Transverse colon (tissue), 4 donors: Measurements from ENCODE around the gene PRKCZ. TPM values are rescaled to one million over a fixed set of nuclear protein-coding genes. Genes with fewer than 3 reads are reported as not detected.

ENCODE experiments used
- DNase-seq: peaks from one replicate; pipeline ENCODE4 v3.0.0-alpha.2; 2019
- H3K27ac ChIP-seq, 4 donors: fragments of 200-600 bp; sonication (generic); 2 replicates each; pipeline ENCODE4 v1.5.1; 2016 to 2018; ENCODE audit warnings: inconsistent platforms in 4 of 4
- H3K27me3 ChIP-seq: fragments of 200-600 bp; sonication (generic); 2 replicates; pipeline ENCODE4 v1.5.1; 2017; ENCODE audit warnings: inconsistent platforms
- H3K36me3 ChIP-seq, 4 donors: fragments of 200-600 bp; sonication (generic); 2 replicates each; pipeline ENCODE4 v1.5.1; 2017 to 2019; ENCODE audit warnings: inconsistent platforms in 4 of 4
- H3K4me1 ChIP-seq, 4 donors: fragments of 200-600 bp; sonication (generic); 2 replicates each; pipeline ENCODE4 v1.5.1; 2017 to 2020; ENCODE audit warnings: inconsistent platforms in 4 of 4
- H3K4me3 ChIP-seq, 4 donors: fragments of 200-600 bp; sonication (generic); 1 replicate in 1 of 4; 2 replicates in 3 of 4; pipeline versions ENCODE4 v1.5.1 to v1.6.1; 2017 to 2019; ENCODE audit warnings: inconsistent platforms in 4 of 4
- H3K9me3 ChIP-seq, 2 donors: fragments of 200-600 bp; sonication (generic); 2 replicates each; pipeline ENCODE4 v1.5.1; 2017 to 2019; ENCODE audit warnings: inconsistent platforms in 2 of 2
- CTCF ChIP-seq, 5 experiments: fragments of 200-600 bp in 3 of 5; fragments of 450-650 bp in 2 of 5; sonication (generic) in 3 of 5; IDR thresholded peaks; 1 replicate in 2 of 5; 2 replicates in 3 of 5; pipeline ENCODE4 v1.5.1; 2016 to 2017; ENCODE audit warnings: antibody characterized with exemption in 5 of 5, inconsistent platforms in 3 of 5, mild to moderate bottlenecking in 2 of 5, moderate library complexity in 1 of 5
- EP300 ChIP-seq: sonication (generic); formaldehyde crosslinking; IDR thresholded peaks from one replicate; pipeline ENCODE4 v1.6.1; 2017; ENCODE audit warnings: antibody characterized with exemption, low read depth
- POLR2A ChIP-seq: fragments of 450-650 bp; IDR thresholded peaks from one replicate; pipeline ENCODE4 v1.6.1; 2016; ENCODE audit warnings: antibody characterized with exemption, mild to moderate bottlenecking, moderate library complexity
- POLR2AphosphoS5 ChIP-seq, 3 donors: sonication (generic); formaldehyde crosslinking; IDR thresholded peaks; one replicate each; pipeline ENCODE4 v1.6.1; 2016; ENCODE audit warnings: antibody characterized with exemption in 3 of 3
- WGBS, 2 donors: methylation state at CpG; one replicate each; pipeline ENCODE4 v1.1.5; 2018; ENCODE audit warnings: low coverage in 1 of 2; 5-methylcytosine and 5-hydroxymethylcytosine counted together
- in situ Hi-C, 4 donors: fragments of 200-750 bp; cut with MboI; loops; one replicate each; pipeline versions ENCODE4 v1.15.0 to v1.15.1; 2017; ENCODE audit warnings: low sequenced_read_pairs in 3 of 4, low pct_ligation_motif_present in 1 of 4, low pct_unique_long_range_greater_than_20kb in 1 of 4
- intact Hi-C: fragments of 100-400 bp; cut with DNase I; formaldehyde crosslinking; loops from one replicate; pipeline ENCODE4 v1.15.1; 2023; ENCODE audit warnings: low total_unique reads
- total RNA-seq, 4 donors: library from RNA; depleted of rRNA; stranded (reverse); fragments of >200 nt; gene quantifications; one replicate each; pipeline ENCODE4 v1.1.0, GENCODE V29; 2016

PRKCZ gene
- total RNA-seq, 4 donors from 2014 or later, result 48.6 to 96.7 (median 54.4) TPM

- Histone ChIP-seq H3K9me3 (no peaks in the 10 kb centered on the region), H3K27me3 (no peaks in the 10 kb centered on the region), H3K4me3 (no peak overlapping the region), H3K27ac (no peak overlapping the region), H3K4me1 (no peaks in the 10 kb centered on the region), H3K36me3 (no peaks in the 10 kb centered on the region)
- DNase-seq, result no peak
- in situ Hi-C loops, result no loop called here
- TF ChIP-seq EP300, result no peak
- TF ChIP-seq POLR2AphosphoS5 (IDR thresholded peaks at IDR 0.05), result no peak
- TF ChIP-seq CTCF (IDR thresholded peaks at IDR 0.05), result no peak
- no peak for TF ChIP-seq POLR2A
- WGBS, 2 donors, result 92 to 100% methylated on average over 1 to 6 of the region's 6 CpGs
- intact Hi-C loops, result no loop called here
Measured at GRCh38 chr1:2155788-2156187, 105.6 kb downstream of the PRKCZ start.

DNA sequence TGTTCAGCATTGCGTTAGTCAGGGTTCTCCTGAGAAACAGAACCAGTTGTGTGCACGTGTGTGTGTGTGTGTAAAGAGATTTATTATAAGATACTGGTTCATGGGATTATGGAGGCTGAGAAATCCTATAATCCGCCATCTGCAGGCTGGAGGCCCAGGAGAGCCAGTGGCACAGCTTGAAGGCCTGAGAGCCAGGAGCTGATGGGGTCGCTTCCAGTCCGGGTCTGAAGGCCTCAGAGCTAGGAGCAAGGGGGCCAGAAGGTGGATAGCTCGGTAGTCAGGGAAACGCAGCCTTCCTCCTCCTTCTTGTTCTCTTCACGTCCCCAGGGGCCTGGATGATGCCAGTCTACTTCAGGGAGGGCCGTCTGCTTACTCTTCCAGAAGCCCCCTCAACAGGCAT is 106.7 kb downstream of the PRKCZ start:
- in situ Hi-C loops, result no loop called here
- Histone ChIP-seq H3K4me1 (no peaks in the 10 kb centered on the region), H3K4me3 (no peak overlapping the region), H3K27me3 (no peaks in the 10 kb centered on the region), H3K27ac (no peak overlapping the region), H3K9me3 (no peaks in the 10 kb centered on the region), H3K36me3 (no peaks in the 10 kb centered on the region)
- 93 to 100% methylated on average over 1 to 9 of the region's 9 CpGs for WGBS, 2 donors
- intact Hi-C loops, result no loop called here
- TF ChIP-seq POLR2A, result no peak
- no peak for TF ChIP-seq EP300
- TF ChIP-seq CTCF (IDR thresholded peaks at IDR 0.05), result no peak
- TF ChIP-seq POLR2AphosphoS5 (IDR thresholded peaks at IDR 0.05), result no peak
- no peak for DNase-seq

DNA sequence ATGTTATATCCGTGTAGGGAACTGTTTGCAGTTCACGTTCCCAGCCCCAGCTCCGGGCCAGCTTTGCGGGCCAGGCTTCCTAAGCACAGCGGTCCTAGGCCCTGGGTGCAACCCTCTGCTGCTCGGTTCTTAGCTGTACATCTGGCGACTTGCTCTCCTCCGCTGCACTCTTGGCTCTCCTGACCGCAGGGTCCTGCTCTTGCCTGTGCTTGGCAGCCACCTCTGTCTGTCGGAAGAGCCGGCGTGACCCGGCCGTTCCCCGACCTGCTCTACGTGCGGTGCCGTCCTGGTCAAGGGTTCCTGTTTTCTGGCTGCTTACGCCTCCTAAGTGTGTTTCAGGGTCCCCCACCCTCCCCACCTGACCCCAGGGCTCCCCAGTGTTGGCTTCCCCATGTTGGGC is 107.6 kb downstream of the PRKCZ start:
- H3K27ac ChIP-seq, result no peak overlapping the region
- no peak overlapping the region for H3K4me3 ChIP-seq
- no peaks in the 10 kb centered on the region for H3K36me3 ChIP-seq
- no peaks in the 10 kb centered on the region for H3K9me3 ChIP-seq
- no peak for DNase-seq
- intact Hi-C loops (no loop called here), in situ Hi-C loops (no loop called here)
- TF ChIP-seq POLR2A (no peak), POLR2AphosphoS5 (IDR thresholded peaks at IDR 0.05) (no peak), CTCF (IDR thresholded peaks at IDR 0.05) (no peak), EP300 (no peak)
- H3K4me1 ChIP-seq, result no peaks in the 10 kb centered on the region
- no peaks in the 10 kb centered on the region for H3K27me3 ChIP-seq
- 73 to 94% methylated on average over 8 to 19 of the region's 19 CpGs for WGBS, 2 donors

DNA sequence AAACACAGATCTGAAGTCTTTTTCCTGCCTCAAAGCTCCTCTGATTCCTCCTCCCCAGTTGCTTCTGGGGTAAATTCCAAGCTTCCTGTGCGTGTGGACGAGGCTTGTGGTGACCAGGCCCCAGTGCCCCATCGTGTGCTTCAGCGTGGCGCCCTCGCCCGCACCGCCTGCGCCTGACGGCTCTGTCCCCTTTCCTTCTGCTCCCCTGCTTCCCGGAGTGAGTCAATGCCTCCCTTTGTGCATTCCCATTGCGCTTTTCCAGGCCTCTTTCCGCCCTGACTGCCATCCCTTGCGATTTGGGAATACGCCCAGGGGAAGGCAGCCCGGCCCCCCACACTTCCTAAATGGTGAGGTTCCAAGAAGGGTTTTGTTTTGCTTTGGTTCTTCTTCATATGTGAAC is 108.1 kb downstream of the PRKCZ start:
- Histone ChIP-seq H3K9me3 (no peaks in the 10 kb centered on the region), H3K4me3 (no peak overlapping the region), H3K27me3 (no peaks in the 10 kb centered on the region), H3K4me1 (no peaks in the 10 kb centered on the region), H3K27ac (no peak overlapping the region), H3K36me3 (no peaks in the 10 kb centered on the region)
- no peak for DNase-seq
- 96% methylated on average over 16 of the region's 16 CpGs; no CpG with 5 or more reads in 1 of the 2 donors for WGBS, 2 donors
- intact Hi-C loops (no loop called here), in situ Hi-C loops (no loop called here)
- TF ChIP-seq CTCF (IDR thresholded peaks at IDR 0.05) (no peak), POLR2AphosphoS5 (IDR thresholded peaks at IDR 0.05) (no peak), EP300 (no peak), POLR2A (no peak)
